Measurements from ENCODE around the gene AARSD1. TPM values are rescaled to one million over a fixed set of nuclear protein-coding genes. Genes with fewer than 3 reads are reported as not detected.
A peak's percentile ranks its signal among the peaks of the same experiment; 100 is the strongest.

AARSD1 gene
- total RNA-seq: 10 to 100 TPM; 29.7 to 54.6 (median 43.1) TPM
- polyA plus RNA-seq: 10 to 100 TPM; 55.2 to 68.1 (median 55.3) TPM
- long read RNA-seq, donor 1, transcript AARSD1-202 (12 exons, 1,322 nt): major isoform, 21 of 31 reads
- long read RNA-seq, donor 1, partial matches to known transcripts: 2 of 31 reads
- long read RNA-seq, donor 1, other reads (novel, unspliced or antisense): 7 of 31 reads
- long read RNA-seq, donor 2, transcript AARSD1-202 (12 exons, 1,322 nt): major isoform, 28 of 39 reads
- long read RNA-seq, donor 2, partial matches to known transcripts: 0 of 39 reads
- long read RNA-seq, donor 2, other reads (novel, unspliced or antisense): 11 of 39 reads

- H3K27ac ChIP-seq: peak within 1 kb of the TSS; percentile 83
- no peaks in the 10 kb centered on the region for H3K9me3 ChIP-seq
- peaks cover 7% of the 10 kb centered on the region for H3K4me1 ChIP-seq
- H3K36me3 ChIP-seq (ENCODE audit: insufficient read depth in 1 of 2, low read depth in 1 of 2): peaks cover 0 to 37% of the 10 kb centered on the region in 2 donors
- 0 to 1% (median 1%) methylated on average over 43 of the region's 43 CpGs for WGBS, 3 donors
- DNase-seq (peak; percentile 90 to 95), ATAC-seq (peak; percentile 96 to 98 (median 96))
- intact Hi-C loops (cut with DNase I): no loop called here
- H3K27me3 ChIP-seq (ENCODE audit: insufficient read depth in 3 of 3, low read length in 2 of 3): no peaks in the 10 kb centered on the region
- H3K4me3 ChIP-seq: peak within 1 kb of the TSS; percentile 70
- TF ChIP-seq CTCF (IDR thresholded peaks at IDR 0.05): no peak
Measured at GRCh38 chr17:42964161-42964932, at the start of gene AARSD1. AARSD1 (minus strand) TSS chr17:42964454; CDS start chr17:42964440, 14 bp downstream.

- no peaks in the 10 kb centered on the region for H3K27me3 ChIP-seq (ENCODE audit: insufficient read depth in 3 of 3, low read length in 2 of 3)
- H3K9me3 ChIP-seq: no peaks in the 10 kb centered on the region
- no peaks in the 10 kb centered on the region for H3K4me1 ChIP-seq
- TF ChIP-seq CTCF (IDR thresholded peaks at IDR 0.05): no peak
- 75 to 79% (median 75%) methylated on average over 8 of the region's 8 CpGs for WGBS, 3 donors
- H3K27ac ChIP-seq: no peak overlapping the region
- H3K36me3 ChIP-seq (ENCODE audit: insufficient read depth in 1 of 2, low read depth in 1 of 2): peaks cover 0 to 45% of the 10 kb centered on the region in 2 donors
- H3K4me3 ChIP-seq: no peak overlapping the region
- ATAC-seq (no peak), DNase-seq (no peak)
- intact Hi-C loops (cut with DNase I): no loop called here
Measured at GRCh38 chr17:43013296-43013695, 49.0 kb upstream of the AARSD1 start.

- Histone ChIP-seq H3K27ac (peak overlapping the region; percentile 16), H3K4me1 (peaks cover 7% of the 10 kb centered on the region), H3K27me3 (ENCODE audit: insufficient read depth in 3 of 3, low read length in 2 of 3) (no peaks in the 10 kb centered on the region), H3K36me3 (ENCODE audit: insufficient read depth in 1 of 2, low read depth in 1 of 2) (peaks cover 0 to 33% of the 10 kb centered on the region in 2 donors), H3K4me3 (no peak overlapping the region), H3K9me3 (no peaks in the 10 kb centered on the region)
- 73 to 82% (median 76%) methylated on average over 15 of the region's 15 CpGs for WGBS, 3 donors
- TF ChIP-seq CTCF (IDR thresholded peaks at IDR 0.05): no peak
- intact Hi-C loops (cut with DNase I): no loop called here
- ATAC-seq (no peak), DNase-seq (no peak)
Measured at GRCh38 chr17:43011728-43012472, 47.6 kb upstream of the AARSD1 start.

- Histone ChIP-seq H3K27ac (peak overlapping the region; percentile 16), H3K27me3 (ENCODE audit: insufficient read depth in 3 of 3, low read length in 2 of 3) (no peaks in the 10 kb centered on the region), H3K9me3 (no peaks in the 10 kb centered on the region), H3K4me3 (no peak overlapping the region), H3K36me3 (ENCODE audit: insufficient read depth in 1 of 2, low read depth in 1 of 2) (peaks cover 0 to 23% of the 10 kb centered on the region in 2 donors), H3K4me1 (peaks cover 7% of the 10 kb centered on the region)
- ATAC-seq (no peak), DNase-seq (no peak)
- 85 to 91% (median 88%) methylated on average over 5 of the region's 5 CpGs for WGBS, 3 donors
- no peak for TF ChIP-seq CTCF (IDR thresholded peaks at IDR 0.05)
- intact Hi-C loops (cut with DNase I): no loop called here
Measured at GRCh38 chr17:43010667-43011308, 46.5 kb upstream of the AARSD1 start.
